ENCODE measurements around the gene COQ9. TPM values are rescaled to one million over a fixed set of nuclear protein-coding genes. Genes with fewer than 3 reads are reported as not detected.
"Not testable (repeated sequence)": the region's sequence is repeated elsewhere in the genome, so short reads cannot be mapped to it uniquely, and the experiment has no call there.

COQ9 gene
- total RNA-seq = 100 to 1,000 TPM in 1 of 8 experiments, 10 to 100 TPM in 7; 39.9 to 114 (median 54.3) TPM

GRCh38 chr16:57447186-57447962 lies at the start of gene COQ9, which contains the start of gene CIAPIN1:
COQ9 (plus strand) TSS chr16:57447479; CDS start chr16:57447506, 27 bp downstream.
CIAPIN1 (minus strand) TSS chr16:57447385; CDS start chr16:57440928, 6,457 bp downstream.
- 0 to 10% (median 0%) methylated on average over 1 to 9 of the region's 68 CpGs; no CpG with 5 or more reads in 3 of the 10 experiments for WGBS, 10 experiments
- in situ Hi-C loops (cut with MboI; ENCODE audit: low pct_unique_long_range_greater_than_20kb in 2 of 9, low sequenced_read_pairs in 9 of 9, unreplicated experiment in 9 of 9) = no loop called here
- Histone ChIP-seq H3K4me1 (replicated peaks in 1 of 2) (peaks cover 11 to 16% of the 10 kb centered on the region in 2 donors), H3K27ac (peak within 1 kb of the TSS; percentile 81 to 89), H3K4me3 (peak within 1 kb of the TSS; percentile 64 to 94 (median 77))
- peak; percentile 96 to 99 (median 99) for ATAC-seq (replicated peaks in 6 of 8)

- ATAC-seq (replicated peaks in 6 of 8); H3K27ac ChIP-seq; H3K4me3 ChIP-seq; in situ Hi-C loops (cut with MboI; ENCODE audit: low pct_unique_long_range_greater_than_20kb in 2 of 9, low sequenced_read_pairs in 9 of 9, unreplicated experiment in 9 of 9); H3K4me1 ChIP-seq (replicated peaks in 1 of 2): not testable (repeated sequence)
- 14 to 100% (median 72%) methylated on average over 1 to 3 of the region's 4 CpGs; no CpG with 5 or more reads in 3 of the 10 experiments for WGBS, 10 experiments
These were observed 49.8 kb upstream of the COQ9 start for GRCh38 chr16:57397493-57397892.

- H3K27ac ChIP-seq = no peak overlapping the region
- no peak overlapping the region for H3K4me3 ChIP-seq
- H3K4me1 ChIP-seq (replicated peaks in 1 of 2) = peaks cover 0 to 6% of the 10 kb centered on the region in 2 donors
- in situ Hi-C loops (cut with MboI; ENCODE audit: low pct_unique_long_range_greater_than_20kb in 2 of 9, low sequenced_read_pairs in 9 of 9, unreplicated experiment in 9 of 9) = loop anchor here in 2 of 9 experiments (25.0 kb wide), 1 partner anchor 90 kb away; no protein-coding TSS in a partner anchor
- ATAC-seq (replicated peaks in 6 of 8) = no peak
- WGBS, 10 experiments = 0 to 87% (median 43%) methylated on average over 1 to 6 of the region's 7 CpGs; no CpG with 5 or more reads in 3 of the 10 experiments
These were observed 45.2 kb upstream of the COQ9 start for GRCh38 chr16:57401943-57402640.

GRCh38 chr16:57403965-57404817 lies 43.1 kb upstream of the COQ9 start, which contains the start of gene CCL17:
CCL17 (plus strand) TSS chr16:57404767; CDS start chr16:57413933, 9,166 bp downstream.
- in situ Hi-C loops (cut with MboI; ENCODE audit: low pct_unique_long_range_greater_than_20kb in 2 of 9, low sequenced_read_pairs in 9 of 9, unreplicated experiment in 9 of 9) = loop anchor here in 2 of 9 experiments (25.0 kb wide), 1 partner anchor 92 kb away; no protein-coding TSS in a partner anchor
- peaks cover 0 to 6% of the 10 kb centered on the region in 2 donors for H3K4me1 ChIP-seq (replicated peaks in 1 of 2)
- WGBS, 10 experiments = 8 to 88% (median 68%) methylated on average over 1 to 9 of the region's 17 CpGs; no CpG with 5 or more reads in 3 of the 10 experiments
- ATAC-seq (replicated peaks in 6 of 8) = no peak
- no peak within 1 kb of the TSS for H3K27ac ChIP-seq
- H3K4me3 ChIP-seq = no peak within 1 kb of the TSS

- no peak overlapping the region for H3K27ac ChIP-seq
- H3K4me1 ChIP-seq (replicated peaks in 1 of 2) = peaks cover 0 to 6% of the 10 kb centered on the region in 2 donors
- H3K4me3 ChIP-seq = no peak overlapping the region
- WGBS, 10 experiments = 20 to 90% (median 72%) methylated on average over 1 to 3 of the region's 3 CpGs; no CpG with 5 or more reads in 3 of the 10 experiments
- in situ Hi-C loops (cut with MboI; ENCODE audit: low pct_unique_long_range_greater_than_20kb in 2 of 9, low sequenced_read_pairs in 9 of 9, unreplicated experiment in 9 of 9) = loop anchor here in 2 of 9 experiments (25.0 kb wide), 1 partner anchor 93 kb away; no protein-coding TSS in a partner anchor
- ATAC-seq (replicated peaks in 6 of 8) = no peak
These were observed 42.2 kb upstream of the COQ9 start for GRCh38 chr16:57405097-57405496.

GRCh38 chr16:57406881-57407280 lies 40.4 kb upstream of the COQ9 start:
- peaks cover 7 to 14% of the 10 kb centered on the region in 2 donors for H3K4me1 ChIP-seq (replicated peaks in 1 of 2)
- in situ Hi-C loops (cut with MboI; ENCODE audit: low pct_unique_long_range_greater_than_20kb in 2 of 9, low sequenced_read_pairs in 9 of 9, unreplicated experiment in 9 of 9) = loop anchor here in 2 of 9 experiments (25.0 kb wide), 1 partner anchor 95 kb away; no protein-coding TSS in a partner anchor
- ATAC-seq (replicated peaks in 6 of 8) = no peak
- WGBS, 10 experiments = 29 to 100% (median 70%) methylated on average over 1 to 2 of the region's 2 CpGs; no CpG with 5 or more reads in 4 of the 10 experiments
- H3K4me3 ChIP-seq = no peak overlapping the region
- no peak overlapping the region for H3K27ac ChIP-seq

GRCh38 chr16:57407521-57408353 lies 39.5 kb upstream of the COQ9 start:
- H3K4me1 ChIP-seq (replicated peaks in 1 of 2) = peaks cover 7 to 9% of the 10 kb centered on the region in 2 donors
- no peak overlapping the region for H3K27ac ChIP-seq
- no peak overlapping the region for H3K4me3 ChIP-seq
- 15 to 86% (median 72%) methylated on average over 3 to 5 of the region's 5 CpGs; no CpG with 5 or more reads in 1 of the 10 experiments for WGBS, 10 experiments
- in situ Hi-C loops (cut with MboI; ENCODE audit: low pct_unique_long_range_greater_than_20kb in 2 of 9, low sequenced_read_pairs in 9 of 9, unreplicated experiment in 9 of 9) = loop anchor here in 2 of 9 experiments (25.0 kb wide), 1 partner anchor 95 kb away; no protein-coding TSS in a partner anchor
- ATAC-seq (replicated peaks in 6 of 8) = no peak

- ATAC-seq (replicated peaks in 6 of 8) = no peak
- Histone ChIP-seq H3K27ac (no peak overlapping the region), H3K4me3 (no peak overlapping the region), H3K4me1 (replicated peaks in 1 of 2) (peaks cover 7 to 9% of the 10 kb centered on the region in 2 donors)
- in situ Hi-C loops (cut with MboI; ENCODE audit: low pct_unique_long_range_greater_than_20kb in 2 of 9, low sequenced_read_pairs in 9 of 9, unreplicated experiment in 9 of 9) = loop anchor here in 2 of 9 experiments (25.0 kb wide), 1 partner anchor 97 kb away; no protein-coding TSS in a partner anchor
- WGBS, 10 experiments = 40 to 100% (median 83%) methylated on average over 1 to 5 of the region's 5 CpGs; no CpG with 5 or more reads in 3 of the 10 experiments
These were observed 38.2 kb upstream of the COQ9 start for GRCh38 chr16:57409065-57409464.

GRCh38 chr16:57409870-57410587 lies 37.2 kb upstream of the COQ9 start:
- in situ Hi-C loops (cut with MboI; ENCODE audit: low pct_unique_long_range_greater_than_20kb in 2 of 9, low sequenced_read_pairs in 9 of 9, unreplicated experiment in 9 of 9) = loop anchor here in 6 of 9 experiments (10.0 to 25.0 kb wide), 2 partner anchors 98 to 105 kb away; no protein-coding TSS in a partner anchor
- Histone ChIP-seq H3K4me1 (replicated peaks in 1 of 2) (peaks cover 7 to 9% of the 10 kb centered on the region in 2 donors), H3K27ac (no peak overlapping the region), H3K4me3 (no peak overlapping the region)
- peak in 3 of 8 experiments; percentile 91 to 92 (median 91) for ATAC-seq (replicated peaks in 6 of 8)
- 58 to 80% (median 80%) methylated on average over 1 to 5 of the region's 14 CpGs; no CpG with 5 or more reads in 7 of the 10 experiments for WGBS, 10 experiments

- 0 to 100% (median 39%) methylated on average over 1 to 4 of the region's 12 CpGs; no CpG with 5 or more reads in 7 of the 10 experiments for WGBS, 10 experiments
- Histone ChIP-seq H3K27ac (no peak overlapping the region), H3K4me3 (no peak overlapping the region), H3K4me1 (replicated peaks in 1 of 2) (peaks cover 10 to 16% of the 10 kb centered on the region in 2 donors)
- in situ Hi-C loops (cut with MboI; ENCODE audit: low pct_unique_long_range_greater_than_20kb in 2 of 9, low sequenced_read_pairs in 9 of 9, unreplicated experiment in 9 of 9) = loop anchor here in 6 of 9 experiments (10.0 to 25.0 kb wide), 2 partner anchors 99 to 107 kb away; no protein-coding TSS in a partner anchor
- ATAC-seq (replicated peaks in 6 of 8) = peak in 5 of 8 experiments; percentile 30 to 61 (median 49)
These were observed 35.8 kb upstream of the COQ9 start for GRCh38 chr16:57411362-57411976.

Data from motor neuron (in vitro differentiated cells).